ENCODE data around the gene MAML2. TPM values are rescaled to one million over a fixed set of nuclear protein-coding genes. Genes with fewer than 3 reads are reported as not detected.

MAML2 gene
- total and polyA plus RNA-seq, 2 of the 8 experiments (the other 6 are each of a cell fraction or from before 2014, with no cell fraction given): 3.8 to 6.6 TPM

DNA sequence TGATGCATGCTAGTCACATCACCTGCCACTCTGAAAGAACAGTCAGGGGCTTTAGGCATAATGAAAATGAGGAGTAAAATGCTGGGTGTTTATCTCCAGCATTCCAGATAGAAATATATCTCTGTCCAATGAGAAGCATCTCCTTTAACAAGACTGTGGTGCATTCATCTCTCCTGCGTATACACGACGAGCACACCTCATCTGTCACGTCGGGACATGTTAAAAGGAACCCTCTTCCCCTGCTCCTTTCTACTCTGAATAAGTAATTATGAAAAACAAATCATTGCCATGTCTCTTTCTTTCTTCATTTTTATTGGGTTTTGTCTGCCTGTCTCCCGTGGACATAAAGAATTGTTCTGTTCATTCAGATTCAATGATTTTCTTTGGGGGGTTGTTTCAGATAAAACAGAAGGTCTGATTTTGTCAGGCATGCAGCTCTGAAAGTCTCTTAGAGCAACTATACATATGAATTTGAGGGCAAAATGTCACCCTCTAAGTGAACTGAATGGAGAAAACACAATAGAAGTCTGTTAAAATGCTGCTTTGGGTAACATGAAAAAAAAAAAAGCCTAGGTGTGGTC is 195.0 kb downstream of the MAML2 start (continued):
- TF ChIP-seq E2F6 (IDR thresholded peaks at IDR 0.05): no peak
- TF ChIP-seq ASH2L (IDR thresholded peaks at IDR 0.05; ENCODE audit: low read length): no peak
- no peak for TF ChIP-seq ATF2 (IDR thresholded peaks at IDR 0.05; ENCODE audit: low read length)
